ENCODE measurements around the gene ARHGEF7.

ARHGEF7 gene

DNA sequence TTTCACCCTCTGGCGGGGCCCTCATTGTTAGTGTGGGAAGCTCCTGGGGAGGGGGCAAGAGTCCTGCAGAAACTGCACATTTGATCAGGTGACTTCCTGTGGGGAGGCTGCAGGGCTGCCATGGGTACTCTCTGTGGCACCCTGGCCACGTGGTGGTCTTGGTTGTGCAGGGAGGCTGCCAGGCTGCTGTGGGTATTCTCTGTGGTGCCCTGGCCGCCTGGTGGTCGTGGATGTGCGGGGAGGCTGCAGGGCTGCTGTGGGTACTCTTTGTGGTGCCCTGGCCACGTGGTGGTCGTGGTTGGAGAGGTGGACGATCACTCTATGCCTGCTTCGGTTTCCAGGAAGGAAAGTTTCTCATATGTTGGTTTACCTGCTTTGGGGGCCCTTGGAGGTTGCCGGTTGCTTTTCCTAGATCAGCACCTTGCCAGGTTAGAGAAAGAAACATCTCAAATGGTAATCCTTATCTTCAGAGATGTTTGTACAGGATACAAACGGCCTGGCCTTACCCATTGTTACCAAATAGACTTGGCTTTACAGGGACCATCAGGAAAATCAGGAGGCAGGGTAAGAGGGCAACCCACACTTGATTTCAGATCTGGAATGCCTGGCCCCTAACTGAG is 228.2 kb downstream of the ARHGEF7 start:
- no peak for DNase-seq (ENCODE audit: low read depth)
- TF ChIP-seq, protein P1, sequence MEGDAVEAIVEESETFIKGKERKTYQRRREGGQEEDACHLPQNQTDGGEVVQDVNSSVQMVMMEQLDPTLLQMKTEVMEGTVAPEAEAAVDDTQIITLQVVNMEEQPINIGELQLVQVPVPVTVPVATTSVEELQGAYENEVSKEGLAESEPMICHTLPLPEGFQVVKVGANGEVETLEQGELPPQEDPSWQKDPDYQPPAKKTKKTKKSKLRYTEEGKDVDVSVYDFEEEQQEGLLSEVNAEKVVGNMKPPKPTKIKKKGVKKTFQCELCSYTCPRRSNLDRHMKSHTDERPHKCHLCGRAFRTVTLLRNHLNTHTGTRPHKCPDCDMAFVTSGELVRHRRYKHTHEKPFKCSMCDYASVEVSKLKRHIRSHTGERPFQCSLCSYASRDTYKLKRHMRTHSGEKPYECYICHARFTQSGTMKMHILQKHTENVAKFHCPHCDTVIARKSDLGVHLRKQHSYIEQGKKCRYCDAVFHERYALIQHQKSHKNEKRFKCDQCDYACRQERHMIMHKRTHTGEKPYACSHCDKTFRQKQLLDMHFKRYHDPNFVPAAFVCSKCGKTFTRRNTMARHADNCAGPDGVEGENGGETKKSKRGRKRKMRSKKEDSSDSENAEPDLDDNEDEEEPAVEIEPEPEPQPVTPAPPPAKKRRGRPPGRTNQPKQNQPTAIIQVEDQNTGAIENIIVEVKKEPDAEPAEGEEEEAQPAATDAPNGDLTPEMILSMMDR (IDR thresholded peaks at IDR 0.05; ENCODE audit: control insufficient read depth, insufficient read depth, low read depth, low read length, missing control alignments): no peak
- no peak overlapping the region for H3K4me3 ChIP-seq (ENCODE audit: control insufficient read depth, low read depth, low read length)

DNA sequence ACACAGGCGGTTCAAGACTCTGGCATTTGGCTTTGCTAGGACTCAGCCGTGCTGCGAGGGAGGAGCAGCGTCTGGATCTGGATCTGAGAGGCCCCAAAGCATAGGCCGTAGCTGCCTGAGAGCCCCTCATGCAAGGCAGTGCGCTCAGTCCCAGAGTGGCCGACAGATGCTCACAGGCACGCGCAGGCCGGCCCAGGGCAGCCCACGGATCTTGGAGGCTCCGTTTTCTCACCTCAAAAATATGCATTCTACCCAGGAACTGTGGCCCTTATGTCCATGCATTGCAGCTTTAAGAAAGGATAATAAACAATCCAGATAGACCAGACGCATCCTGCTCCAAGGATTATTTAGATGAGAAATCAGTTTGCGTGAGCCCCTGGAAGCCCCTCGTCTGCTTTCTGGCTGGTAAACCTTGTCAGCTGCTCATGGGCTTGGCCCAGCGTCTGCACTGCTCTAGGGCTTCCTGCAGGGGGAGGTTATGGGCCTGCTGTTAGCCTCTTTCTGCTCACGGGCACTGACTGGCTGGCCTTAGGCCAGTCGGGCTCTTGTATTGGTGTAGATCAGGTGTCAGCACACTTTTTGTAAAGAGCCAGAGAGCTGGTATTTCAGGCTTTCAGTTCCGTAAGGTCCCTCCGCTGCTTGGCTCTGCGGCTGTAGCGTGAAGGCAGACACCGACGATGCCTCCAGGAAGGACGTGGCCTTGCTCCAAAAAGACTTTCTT is 229.5 kb downstream of the ARHGEF7 start:
- DNase-seq (ENCODE audit: low read depth): no peak
- TF ChIP-seq, protein P1 (IDR thresholded peaks at IDR 0.05; ENCODE audit: control insufficient read depth, insufficient read depth, low read depth, low read length, missing control alignments): peak; percentile 44
- no peak overlapping the region for H3K4me3 ChIP-seq (ENCODE audit: control insufficient read depth, low read depth, low read length)

DNA sequence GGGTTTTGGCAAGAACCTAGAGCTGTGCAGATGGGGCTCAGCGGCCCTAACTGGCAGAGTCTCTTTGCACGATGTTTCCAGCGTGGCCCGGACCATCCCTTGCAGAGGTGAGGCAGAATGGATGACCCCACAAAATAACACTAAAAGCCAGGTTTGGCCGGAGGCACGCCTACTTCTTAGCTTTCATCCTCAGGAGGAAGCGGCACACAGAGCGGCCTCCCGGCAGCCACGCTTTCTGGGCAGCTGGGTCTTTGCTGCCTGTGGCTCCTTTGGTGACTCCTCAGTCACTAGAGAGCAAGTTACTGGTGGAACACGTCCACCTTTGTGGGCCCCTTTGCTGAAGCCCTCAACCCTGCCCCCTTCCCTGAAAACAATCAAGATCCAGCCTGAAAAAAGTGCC is 230.6 kb downstream of the ARHGEF7 start:
- no peak overlapping the region for H3K4me3 ChIP-seq (ENCODE audit: control insufficient read depth, low read depth, low read length)
- no peak for DNase-seq (ENCODE audit: low read depth)
- TF ChIP-seq, protein P1 (IDR thresholded peaks at IDR 0.05; ENCODE audit: control insufficient read depth, insufficient read depth, low read depth, low read length, missing control alignments): no peak

DNA sequence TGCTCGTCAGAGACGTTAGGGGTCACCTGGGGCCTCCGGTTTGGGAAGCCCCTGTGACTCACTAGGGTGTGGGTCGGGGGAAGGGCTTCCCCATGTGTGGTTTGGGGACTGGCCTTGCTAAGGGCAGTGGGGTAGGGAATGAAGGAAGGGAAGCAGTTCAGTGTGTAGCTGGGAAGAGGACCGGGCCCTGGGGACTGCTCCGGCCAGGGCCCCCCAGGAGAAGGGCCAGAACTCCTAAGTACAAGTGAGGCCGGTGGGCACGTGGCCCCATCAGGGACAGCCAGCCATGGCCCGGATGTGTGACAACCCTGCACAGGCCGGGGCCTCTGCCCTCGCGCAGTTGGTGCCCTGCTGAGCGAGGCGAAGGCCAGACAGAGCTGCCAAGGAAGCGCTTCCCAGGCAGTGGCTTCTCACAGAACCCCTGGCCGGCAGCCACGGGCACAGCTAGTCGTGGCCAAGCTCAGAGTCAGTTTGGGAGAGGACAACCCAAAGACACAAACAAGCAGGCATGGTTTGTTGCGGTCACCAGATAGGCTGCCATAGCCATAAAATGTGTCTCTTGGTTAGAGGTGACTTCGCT is 231.1 kb downstream of the ARHGEF7 start:
- H3K4me3 ChIP-seq (ENCODE audit: control insufficient read depth, low read depth, low read length): no peak overlapping the region
- DNase-seq (ENCODE audit: low read depth): no peak
- TF ChIP-seq, protein P1 (IDR thresholded peaks at IDR 0.05; ENCODE audit: control insufficient read depth, insufficient read depth, low read depth, low read length, missing control alignments): no peak

DNA sequence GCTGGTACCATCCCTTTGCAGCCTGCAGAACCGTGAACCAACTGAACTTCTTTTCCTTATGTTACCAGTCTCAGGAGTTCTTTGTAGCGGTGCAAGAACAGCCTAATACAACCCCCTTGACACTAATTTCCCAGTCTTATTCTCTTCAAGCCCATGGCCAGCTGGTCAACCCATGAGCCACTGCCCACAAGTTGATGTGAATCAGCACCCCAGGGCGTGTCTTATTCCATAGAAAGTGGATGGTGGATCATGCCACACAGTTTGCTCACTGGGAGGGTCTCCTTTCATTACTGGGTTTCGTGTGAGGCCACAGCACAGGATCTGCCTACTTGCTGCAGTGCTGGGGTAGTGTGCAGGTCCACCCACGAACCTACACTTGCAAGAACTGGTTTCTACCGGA is 232.3 kb downstream of the ARHGEF7 start:
- H3K4me3 ChIP-seq (ENCODE audit: control insufficient read depth, low read depth, low read length): no peak overlapping the region
- DNase-seq (ENCODE audit: low read depth): no peak
- TF ChIP-seq, protein P1 (IDR thresholded peaks at IDR 0.05; ENCODE audit: control insufficient read depth, insufficient read depth, low read depth, low read length, missing control alignments): no peak

DNA sequence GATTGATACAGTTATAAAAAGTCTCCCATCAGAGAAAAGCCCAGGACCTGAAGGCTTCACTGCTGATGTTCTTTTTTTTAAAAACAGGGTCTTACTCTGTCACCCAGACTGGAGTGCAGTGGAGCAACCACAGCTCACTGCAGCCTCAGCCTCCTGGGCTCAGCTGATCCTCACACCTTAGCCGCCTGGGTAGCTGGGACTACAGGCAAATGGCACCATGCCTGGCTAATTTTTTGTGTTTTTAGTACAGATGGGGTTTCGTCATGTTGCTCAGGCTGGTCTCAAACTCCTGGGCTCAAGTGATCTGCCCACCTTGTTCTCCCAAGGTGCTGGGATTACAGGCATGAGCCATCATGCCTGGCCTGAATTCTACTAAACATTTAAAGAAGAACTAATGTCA is 238.4 kb downstream of the ARHGEF7 start:
- TF ChIP-seq, protein P1 (IDR thresholded peaks at IDR 0.05; ENCODE audit: control insufficient read depth, insufficient read depth, low read depth, low read length, missing control alignments): no peak
- no peak overlapping the region for H3K4me3 ChIP-seq (ENCODE audit: control insufficient read depth, low read depth, low read length)
- DNase-seq (ENCODE audit: low read depth): no peak
